GM18861 (cell line): Measurements from ENCODE around the gene COLEC12.
A peak's percentile ranks its signal among the peaks of the same experiment; 100 is the strongest.

Experiments used
- ATAC-seq: cut with Tn5 transposase; IDR thresholded peaks from one replicate; pipeline ENCODE4 v1.9.1; 2021; ENCODE audit not compliant: unreplicated experiment

The COLEC12 gene

GRCh38 chr18:392928-393573, 107.5 kb downstream of the COLEC12 start:
- ATAC-seq, result no peak

GRCh38 chr18:390741-391478, 109.6 kb downstream of the COLEC12 start:
- ATAC-seq, result no peak

DNA sequence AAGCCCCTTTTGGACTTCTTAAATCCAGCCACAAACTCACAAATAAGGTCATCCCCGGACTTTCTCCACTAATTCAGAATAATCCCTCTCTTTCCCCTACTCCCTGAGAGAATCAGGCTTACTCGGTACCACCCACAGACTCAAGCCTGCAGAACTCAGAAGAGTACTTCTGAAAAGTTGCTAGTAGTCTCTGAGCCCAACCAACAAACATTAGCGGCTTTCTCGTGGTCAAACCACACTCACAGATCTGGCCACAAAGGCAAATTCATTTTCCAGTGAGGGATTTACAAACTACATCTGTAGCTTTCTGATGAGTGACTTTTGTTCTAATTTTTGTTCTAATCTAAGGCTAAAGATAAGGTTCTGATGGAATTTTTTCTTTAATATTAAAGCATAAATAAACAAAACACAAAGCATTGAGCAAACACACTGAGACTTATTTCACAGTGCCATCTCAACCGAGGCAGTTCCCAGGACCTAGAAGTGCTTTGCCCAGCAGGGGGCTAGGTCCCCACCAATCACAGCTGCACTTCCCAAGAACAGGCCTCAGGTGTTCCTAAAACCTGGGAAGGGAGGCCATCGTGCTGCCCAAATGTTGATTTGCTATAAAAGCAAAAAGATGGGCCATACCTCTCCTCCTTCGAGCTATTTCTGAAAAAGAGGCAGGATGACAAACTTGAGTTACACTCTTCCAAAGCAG, 110.7 kb downstream of the COLEC12 start:
- ATAC-seq, result no peak

GRCh38 chr18:388200-388599, 112.3 kb downstream of the COLEC12 start:
- no peak for ATAC-seq

- no peak for ATAC-seq
These were observed 113.5 kb downstream of the COLEC12 start for GRCh38 chr18:386994-387393.

GRCh38 chr18:384897-385296, 115.6 kb downstream of the COLEC12 start:
- no peak for ATAC-seq

DNA sequence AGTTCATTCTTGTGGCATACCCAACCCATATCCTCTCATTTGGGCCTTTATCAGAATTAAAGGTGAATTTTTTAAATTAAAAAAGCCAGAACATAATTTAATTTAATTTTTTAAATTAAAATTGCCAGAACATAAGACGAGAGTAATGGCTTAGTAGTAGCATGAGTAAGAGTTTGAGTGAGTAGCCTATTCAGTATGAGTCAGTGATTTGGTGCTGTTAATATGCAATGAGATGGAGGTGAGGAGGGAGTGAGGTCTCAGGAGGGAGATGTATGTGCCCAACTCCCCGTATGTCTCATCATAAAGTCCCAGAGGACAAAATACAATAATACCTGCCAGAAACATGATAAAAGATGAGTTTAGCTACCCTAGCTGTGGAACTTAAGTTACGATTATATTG, 117.4 kb downstream of the COLEC12 start:
- ATAC-seq, result no peak

GRCh38 chr18:382423-382984, 118.0 kb downstream of the COLEC12 start:
- ATAC-seq, result no peak

DNA sequence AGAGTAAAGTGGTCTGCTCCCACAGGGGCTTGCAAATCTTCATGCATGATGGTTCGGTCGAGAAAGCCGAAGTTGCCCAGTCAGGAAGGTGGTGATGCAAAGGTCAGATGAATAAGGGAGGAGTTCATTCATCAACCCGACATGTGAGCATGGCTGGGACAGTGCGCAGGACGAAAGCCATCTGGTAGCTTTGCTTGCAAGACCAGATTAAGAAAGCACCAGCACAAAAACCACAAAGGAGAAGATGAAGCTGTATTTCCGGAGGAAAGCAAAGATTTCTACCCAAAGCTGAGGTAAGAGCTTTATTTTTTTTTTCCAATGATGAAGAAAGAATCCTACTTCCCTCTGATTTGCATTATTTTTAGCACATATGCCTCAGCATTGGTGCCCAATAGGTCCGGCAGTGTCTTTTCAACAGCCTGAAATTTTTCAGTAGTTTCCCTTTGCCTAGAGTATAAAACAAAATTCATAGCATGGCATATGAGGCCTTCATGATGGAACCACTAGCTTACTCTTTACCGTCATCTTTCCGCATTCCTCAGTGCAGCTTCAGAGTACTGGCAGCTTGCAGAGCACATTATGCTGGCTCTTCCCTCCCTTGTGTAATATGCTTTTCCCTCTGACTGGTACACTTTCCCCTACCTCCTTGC, 120.7 kb downstream of the COLEC12 start:
- ATAC-seq, result peak; percentile 46

GRCh38 chr18:378079-378478, 122.4 kb downstream of the COLEC12 start:
- no peak for ATAC-seq

DNA sequence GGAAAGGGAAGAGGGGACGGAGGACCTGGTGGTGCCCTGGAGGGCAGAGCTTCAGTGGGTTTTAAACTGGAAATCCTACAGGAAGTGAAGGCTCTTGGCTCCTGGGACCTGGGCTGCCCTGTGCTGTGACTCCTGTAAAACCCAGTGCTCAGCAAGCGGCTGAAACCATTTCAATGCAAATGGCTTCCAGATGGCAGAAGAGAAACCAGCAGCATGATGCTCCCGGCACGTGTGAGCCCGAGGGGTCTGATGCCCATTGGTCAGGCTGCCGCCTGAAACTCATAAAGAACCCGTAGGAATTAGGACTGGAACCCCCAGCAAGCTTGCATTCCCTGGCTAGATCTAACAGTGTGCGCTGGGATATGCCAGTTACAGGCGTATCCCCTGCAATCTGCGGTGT, 123.4 kb downstream of the COLEC12 start:
- no peak for ATAC-seq

DNA sequence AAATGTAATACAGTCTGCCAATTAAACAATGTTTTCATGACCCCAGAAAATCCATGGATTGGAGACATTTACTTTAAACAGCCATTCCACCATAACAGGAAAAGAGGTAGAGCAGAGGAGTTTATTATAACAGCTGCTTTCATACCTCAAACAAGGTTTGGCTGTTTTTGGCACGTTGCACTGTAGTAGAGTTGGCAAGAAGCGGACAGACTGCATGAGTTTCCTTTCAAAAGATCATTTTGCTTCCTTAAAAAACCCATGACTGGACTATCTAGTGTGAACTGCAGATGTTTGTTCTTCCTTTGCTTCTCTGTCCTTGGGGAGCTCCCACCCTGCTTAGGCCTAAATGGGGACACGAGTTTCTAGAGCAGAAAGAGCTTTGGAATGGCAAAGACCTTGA, 124.2 kb downstream of the COLEC12 start:
- ATAC-seq, result no peak

DNA sequence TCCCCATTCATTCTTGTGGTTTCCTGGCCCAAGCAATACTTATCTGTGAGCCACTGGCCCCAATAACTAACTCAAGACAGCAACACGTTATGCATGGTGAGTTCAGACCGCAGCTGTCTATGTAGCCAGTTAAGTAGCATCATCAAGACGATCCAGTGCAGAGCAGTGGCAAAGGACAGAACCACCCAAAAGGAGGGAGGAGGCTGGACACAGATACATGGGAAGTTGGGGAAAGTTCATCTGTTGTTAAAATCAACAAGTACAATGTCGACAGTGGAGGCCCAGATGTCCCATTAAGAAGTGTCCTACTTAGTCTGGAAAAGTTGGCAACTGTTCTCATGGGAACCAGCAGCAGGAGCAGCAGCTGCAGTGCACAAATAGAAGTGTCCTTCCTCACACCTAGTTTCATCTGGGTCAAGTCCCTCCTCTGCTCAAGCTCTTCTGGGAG, 125.8 kb downstream of the COLEC12 start:
- ATAC-seq, result peak; percentile 96

DNA sequence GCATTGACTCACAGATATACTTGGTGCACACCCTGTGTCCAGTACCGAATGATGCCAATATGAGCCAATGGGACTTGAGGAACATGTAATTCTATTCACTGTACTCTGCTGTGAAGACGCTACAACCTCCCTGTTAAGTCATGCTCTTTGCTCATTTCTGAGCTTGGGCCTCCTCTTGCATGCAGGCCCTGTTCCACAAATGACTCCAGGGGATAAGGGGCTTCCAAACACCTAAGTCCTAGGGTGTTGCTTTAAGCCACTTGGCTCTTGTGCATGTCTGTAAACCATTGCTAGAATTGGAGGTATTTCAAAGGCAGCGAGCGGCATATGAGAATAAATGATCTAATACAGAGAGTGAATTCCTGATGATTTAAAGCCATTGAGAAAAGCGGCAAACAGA, 126.7 kb downstream of the COLEC12 start:
- no peak for ATAC-seq

DNA sequence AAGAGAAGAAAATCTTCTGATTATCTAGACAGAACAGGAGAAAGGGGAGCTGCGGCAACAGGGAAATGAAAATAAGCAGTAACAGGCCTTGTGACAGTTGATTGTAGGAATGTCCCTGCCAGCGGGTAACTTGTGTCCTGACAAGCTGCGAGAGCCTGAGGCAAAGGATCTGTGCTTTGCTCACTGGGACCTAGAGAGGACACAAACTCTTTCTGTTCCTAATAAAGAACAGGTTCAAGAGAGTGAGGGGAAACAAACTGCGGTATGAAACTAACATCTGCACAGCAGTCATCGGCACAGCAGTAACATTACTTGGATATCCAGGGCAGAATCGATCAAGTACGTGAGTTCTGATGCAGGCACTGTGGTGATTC, 128.9 kb downstream of the COLEC12 start:
- no peak for ATAC-seq

GRCh38 chr18:370751-371608, 129.5 kb downstream of the COLEC12 start:
- ATAC-seq, result no peak

- no peak for ATAC-seq
These were observed 131.1 kb downstream of the COLEC12 start for GRCh38 chr18:369224-370015.

DNA sequence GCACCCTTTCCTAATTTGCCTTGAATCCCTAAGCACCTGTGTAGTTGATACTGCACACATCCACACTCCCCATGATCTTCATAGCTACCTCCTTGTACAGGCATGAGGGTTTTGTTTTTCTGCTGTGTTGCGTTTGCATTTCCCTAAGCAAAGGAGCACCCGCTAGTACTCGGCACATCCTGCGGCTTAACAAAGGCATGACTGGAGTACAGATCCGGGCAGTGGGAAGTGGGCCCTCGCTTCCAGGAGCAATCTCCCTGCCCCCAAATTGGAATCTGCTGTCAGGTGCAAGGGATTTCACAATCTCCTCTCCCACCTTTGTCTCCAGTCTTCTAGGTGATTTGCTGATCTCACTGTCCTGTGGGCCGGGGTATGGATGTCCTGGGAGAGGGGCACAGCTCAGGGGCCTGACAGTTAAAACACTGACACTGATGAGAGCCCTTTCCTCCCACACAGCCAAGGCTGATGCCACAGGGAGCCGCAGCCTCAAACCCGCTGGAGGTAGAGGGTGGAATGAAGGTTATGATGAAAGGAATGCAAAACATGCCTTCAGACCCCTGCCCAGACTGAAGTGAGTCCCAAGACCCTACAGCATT, 133.9 kb downstream of the COLEC12 start:
- ATAC-seq, result no peak

- no peak for ATAC-seq
These were observed 134.8 kb downstream of the COLEC12 start for GRCh38 chr18:365651-366050.
